Vagina (tissue), 2 donors: Measurements from ENCODE around the gene CLIC5.

ENCODE experiments used
- POLR2A ChIP-seq, 2 donors: fragments of 450-650 bp; IDR thresholded peaks; one replicate each; pipeline ENCODE4 v1.6.1; 2017; ENCODE audit warnings: antibody characterized with exemption in 2 of 2, mild to moderate bottlenecking in 2 of 2, moderate library complexity in 2 of 2
- TF ChIP-seq, protein P1 (sequence below), 3 experiments: fragments of 450-650 bp in 2 of 3; fragments of 200-600 bp in 1 of 3; sonication (generic) in 1 of 3; IDR thresholded peaks; one replicate each; pipeline ENCODE4 v1.5.1; 2017 to 2019; ENCODE audit warnings: antibody characterized with exemption in 3 of 3, mild to moderate bottlenecking in 2 of 3, moderate library complexity in 2 of 3

DNA sequence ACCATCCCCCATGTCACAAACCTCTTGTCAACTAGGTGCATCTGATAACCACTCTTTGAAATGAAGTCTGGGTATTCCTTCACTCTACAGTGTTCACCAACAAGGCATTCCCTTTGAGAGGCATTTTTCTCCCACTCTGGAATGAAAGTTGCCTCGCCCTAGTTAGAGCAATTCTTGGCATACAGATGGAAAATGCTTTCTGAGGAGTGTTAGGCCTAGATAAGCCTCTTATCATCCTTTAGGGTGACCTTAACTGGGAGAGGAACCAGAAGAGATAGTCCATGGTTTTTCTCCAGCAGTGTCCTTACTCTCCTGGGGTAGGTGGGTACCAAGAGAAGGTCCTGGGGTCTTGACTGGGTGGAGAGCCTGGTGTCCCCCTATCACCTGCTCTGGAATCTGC, 14.8 kb downstream of the CLIC5 start:
- TF ChIP-seq, protein P1, sequence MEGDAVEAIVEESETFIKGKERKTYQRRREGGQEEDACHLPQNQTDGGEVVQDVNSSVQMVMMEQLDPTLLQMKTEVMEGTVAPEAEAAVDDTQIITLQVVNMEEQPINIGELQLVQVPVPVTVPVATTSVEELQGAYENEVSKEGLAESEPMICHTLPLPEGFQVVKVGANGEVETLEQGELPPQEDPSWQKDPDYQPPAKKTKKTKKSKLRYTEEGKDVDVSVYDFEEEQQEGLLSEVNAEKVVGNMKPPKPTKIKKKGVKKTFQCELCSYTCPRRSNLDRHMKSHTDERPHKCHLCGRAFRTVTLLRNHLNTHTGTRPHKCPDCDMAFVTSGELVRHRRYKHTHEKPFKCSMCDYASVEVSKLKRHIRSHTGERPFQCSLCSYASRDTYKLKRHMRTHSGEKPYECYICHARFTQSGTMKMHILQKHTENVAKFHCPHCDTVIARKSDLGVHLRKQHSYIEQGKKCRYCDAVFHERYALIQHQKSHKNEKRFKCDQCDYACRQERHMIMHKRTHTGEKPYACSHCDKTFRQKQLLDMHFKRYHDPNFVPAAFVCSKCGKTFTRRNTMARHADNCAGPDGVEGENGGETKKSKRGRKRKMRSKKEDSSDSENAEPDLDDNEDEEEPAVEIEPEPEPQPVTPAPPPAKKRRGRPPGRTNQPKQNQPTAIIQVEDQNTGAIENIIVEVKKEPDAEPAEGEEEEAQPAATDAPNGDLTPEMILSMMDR (IDR thresholded peaks at IDR 0.05), result no peak
- TF ChIP-seq POLR2A (IDR thresholded peaks at IDR 0.05), result no peak
